GM18861 (cell line): Measurements from ENCODE around the gene ZBTB20.

Source experiments
- ATAC-seq: cut with Tn5 transposase; IDR thresholded peaks from one replicate; pipeline ENCODE4 v1.9.1; 2021; ENCODE audit not compliant: unreplicated experiment

The ZBTB20 gene

DNA sequence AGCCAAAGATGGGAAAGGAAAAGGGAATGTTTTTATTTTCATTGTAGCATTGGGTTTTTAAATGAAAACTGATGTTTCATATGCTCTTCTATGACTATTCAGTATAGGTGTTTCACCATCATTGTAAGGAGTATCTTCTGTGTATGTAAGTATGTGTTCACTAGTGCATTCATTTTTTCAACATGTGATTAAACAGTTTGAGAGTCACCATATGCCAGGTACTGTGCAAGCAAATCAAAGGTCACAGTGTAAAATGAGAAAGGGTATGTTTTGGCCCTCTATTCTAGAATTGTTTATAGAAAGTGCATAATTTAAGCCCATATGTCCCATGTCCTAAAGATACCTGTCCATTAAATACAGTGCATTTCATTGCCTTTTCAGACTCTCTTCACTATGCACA, 207.2 kb downstream of the ZBTB20 start:
- ATAC-seq, result no peak

DNA sequence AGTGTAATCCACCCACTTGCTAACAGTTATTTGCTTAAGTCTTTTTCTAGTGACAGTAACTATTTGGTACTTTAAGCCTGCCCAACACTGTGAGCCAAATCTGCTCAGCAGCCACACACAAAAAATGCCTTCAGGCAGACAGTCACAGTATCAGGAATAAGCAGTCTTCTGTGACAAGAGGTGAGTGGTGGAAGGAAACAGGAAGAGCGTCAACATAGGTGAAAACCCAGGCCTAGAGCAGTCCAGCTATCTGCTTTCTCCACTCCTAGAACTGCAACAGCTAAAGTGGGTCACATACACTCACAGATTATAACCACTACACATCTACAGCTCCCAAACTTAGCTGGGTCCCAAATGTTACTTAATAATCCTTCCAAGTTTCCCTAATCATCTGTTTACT, 213.7 kb downstream of the ZBTB20 start:
- no peak for ATAC-seq

DNA sequence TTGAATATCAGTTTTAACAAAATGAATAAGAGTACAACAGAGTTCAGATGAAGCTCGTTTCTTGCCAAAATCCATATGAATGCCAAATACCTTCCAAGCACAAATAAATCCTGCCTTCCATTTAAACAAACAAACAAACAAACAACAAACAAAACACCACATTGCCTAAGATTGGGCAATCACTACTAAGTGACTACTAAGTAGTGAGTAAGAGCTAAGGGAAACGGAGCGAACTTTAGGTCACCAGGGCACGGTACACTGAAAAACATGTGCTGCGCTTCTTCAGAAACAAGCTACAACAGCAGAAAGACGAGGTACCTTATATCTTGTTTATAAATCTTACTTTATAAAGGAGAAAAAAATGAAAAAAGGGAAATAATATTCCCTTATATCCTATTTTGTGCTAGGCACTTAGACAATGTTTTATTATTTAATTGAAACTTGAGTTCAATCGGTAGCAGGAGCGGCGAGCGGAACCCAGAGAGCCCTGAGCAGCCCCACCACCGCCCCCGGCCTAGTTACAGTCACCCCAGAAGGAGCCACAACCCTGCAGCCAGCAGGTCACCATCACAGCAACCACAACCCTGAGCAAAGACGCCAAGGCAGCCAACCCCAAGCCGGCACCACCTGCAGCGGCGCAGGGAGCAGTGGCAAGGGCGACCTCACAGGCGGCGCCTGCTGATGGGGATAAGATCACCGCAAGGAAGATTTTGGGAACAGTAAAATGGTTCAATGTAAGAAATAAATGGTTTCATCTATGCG, 216.9 kb downstream of the ZBTB20 start:
- ATAC-seq, result no peak

DNA sequence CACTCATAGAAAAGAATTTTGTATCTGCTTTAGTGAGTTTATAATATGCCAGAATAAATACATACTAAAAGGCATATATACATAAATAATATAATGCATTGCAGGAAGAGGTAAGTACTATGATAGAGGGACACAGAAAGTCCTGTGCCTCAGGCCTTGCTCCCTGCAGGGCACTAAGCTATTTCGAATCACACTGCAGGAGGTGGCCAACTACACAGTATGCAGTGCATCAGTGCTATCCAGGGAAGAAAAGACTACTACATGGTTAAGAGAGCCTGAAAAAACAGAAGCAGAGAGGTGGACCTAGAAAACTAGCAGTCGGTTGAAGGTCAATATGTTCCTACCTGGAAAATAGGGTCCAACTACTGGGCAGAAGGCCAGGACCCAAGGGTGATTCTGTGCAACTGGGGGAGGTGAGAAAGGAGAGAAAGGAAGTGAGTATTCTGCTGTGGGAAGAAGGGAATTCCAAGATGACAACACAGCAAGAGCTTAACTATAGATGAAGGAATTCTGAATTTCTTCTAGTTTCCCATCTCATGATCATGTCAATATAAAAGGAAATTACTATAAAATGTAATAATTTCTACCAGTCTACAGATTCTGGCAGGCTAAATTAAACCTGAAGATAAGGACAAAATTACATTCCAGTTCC, 218.0 kb downstream of the ZBTB20 start:
- ATAC-seq, result no peak

DNA sequence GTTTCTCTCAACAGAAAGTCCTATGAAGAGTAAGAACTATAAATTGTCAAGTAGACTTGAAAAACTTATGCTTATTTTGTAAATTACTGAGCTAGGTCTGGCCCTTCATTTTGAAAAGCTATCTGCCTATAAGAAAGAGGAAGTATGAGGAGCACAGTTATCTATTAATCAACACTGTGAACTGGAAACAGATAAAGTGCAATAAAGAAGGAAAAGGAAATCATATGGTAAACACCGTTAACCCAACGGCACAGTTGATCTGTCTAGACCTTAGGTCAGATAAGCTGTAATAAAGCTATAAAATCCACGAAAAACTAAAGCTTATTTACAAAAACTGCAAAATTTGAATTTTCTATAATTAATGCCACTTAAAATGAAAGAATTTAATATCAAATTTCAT, 242.5 kb downstream of the ZBTB20 start:
- ATAC-seq, result peak; percentile 34

DNA sequence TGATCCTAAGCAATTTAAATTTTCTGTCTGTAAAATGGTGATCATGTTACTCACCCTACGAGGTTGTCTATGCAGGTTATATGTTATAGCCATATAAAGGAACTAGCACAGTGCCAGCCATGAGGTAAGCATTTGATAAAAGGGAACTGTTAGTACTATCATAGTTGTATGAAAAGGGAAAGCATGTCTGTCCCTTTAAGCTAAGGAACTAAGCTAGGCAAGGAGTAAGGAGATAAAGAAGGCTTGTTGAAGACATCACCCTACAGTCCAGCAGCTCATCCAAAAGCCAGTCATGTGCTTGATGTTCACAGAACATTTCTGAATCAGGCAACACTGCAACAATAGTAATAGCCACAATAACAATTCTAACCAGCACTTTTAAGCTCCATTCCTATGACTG, 243.9 kb downstream of the ZBTB20 start:
- ATAC-seq, result no peak

DNA sequence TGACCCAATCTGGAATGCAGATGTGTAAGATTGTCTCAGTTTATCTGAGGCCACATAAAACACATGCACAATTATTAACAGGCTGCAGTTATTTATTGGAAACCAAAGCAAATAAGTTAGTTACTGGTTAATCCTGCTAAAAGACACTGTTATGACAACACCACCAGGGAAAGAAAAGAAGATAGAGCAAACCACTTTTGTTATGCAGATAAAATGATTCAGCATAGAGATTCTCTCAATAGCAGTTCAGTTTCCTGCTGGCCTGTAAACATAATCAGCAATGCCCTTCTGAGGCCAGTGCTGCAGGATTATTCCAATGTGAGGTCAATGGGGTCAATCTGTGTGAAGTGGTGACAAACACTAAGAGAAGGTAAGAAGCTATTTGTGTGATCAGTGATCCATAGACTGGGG, 244.4 kb downstream of the ZBTB20 start:
- ATAC-seq, result peak; percentile 52

DNA sequence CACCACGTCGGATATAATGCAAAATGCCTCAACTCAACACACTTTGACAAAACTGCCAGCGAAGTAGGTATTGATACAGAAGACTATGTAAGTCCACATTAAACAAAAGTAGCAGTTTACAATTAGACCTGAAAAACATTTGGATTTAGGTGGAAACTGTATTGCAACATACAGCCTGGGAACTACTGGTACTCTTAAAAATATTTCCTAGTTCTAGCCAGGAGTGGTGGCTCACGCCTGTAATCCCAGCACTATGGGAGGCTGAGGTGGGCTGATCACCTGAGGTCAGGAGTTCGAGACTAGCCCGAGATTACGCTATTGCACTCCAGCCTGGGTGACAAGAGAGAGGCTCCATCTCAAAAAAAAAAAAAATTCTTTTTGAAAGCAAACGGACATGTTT, 246.2 kb downstream of the ZBTB20 start:
- no peak for ATAC-seq

DNA sequence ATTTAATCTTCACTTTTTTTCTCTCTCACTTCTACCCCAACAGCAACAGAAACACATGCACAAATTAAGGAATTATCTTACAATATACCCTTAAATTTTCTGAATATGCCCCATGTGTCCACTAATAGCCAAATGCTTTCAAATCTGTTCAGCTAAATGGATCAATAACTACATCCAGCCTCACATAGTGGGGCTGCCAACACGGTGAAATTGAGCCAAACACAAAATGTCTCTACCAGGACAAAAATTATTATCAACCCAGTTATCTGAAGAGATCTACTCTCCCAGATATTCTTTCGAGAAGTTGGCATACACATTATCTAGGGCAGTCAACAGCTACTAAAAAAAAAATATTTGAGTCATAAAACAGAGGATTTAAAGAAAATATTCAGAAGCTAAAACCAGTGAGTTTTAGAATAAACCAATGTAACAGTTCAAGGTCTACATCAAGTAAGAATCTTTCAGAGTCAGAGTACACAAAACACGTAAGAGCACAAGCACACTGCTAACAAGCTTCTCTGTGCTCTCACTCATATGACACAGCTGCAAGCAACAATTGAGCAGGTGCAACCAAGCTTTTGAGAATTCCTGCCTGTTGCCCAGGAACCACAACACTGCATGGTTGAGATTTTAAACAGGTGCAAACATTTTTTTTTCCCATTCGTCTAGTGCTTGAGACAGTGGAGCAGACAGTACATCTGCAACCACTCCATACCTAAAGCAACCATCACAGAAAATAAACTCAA, 247.7 kb downstream of the ZBTB20 start:
- ATAC-seq, result no peak

DNA sequence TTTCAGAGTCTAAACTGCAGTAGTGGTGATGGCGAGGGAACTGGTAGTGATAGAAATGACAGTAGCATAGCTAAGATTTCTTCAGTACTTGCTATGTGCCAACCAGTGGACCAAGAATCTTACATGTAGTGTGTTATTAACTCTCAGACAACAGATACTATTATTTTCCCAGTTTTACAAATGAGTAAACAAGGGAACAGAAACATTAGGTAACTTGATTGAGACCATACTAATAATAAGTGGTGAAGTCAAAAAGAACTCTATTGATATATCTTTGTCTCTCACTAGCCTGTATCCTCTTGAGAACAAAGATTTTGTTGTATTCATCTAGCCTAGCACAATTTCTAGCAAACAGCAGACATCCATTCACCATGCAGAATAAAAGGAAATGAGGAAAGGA, 250.1 kb downstream of the ZBTB20 start:
- no peak for ATAC-seq

DNA sequence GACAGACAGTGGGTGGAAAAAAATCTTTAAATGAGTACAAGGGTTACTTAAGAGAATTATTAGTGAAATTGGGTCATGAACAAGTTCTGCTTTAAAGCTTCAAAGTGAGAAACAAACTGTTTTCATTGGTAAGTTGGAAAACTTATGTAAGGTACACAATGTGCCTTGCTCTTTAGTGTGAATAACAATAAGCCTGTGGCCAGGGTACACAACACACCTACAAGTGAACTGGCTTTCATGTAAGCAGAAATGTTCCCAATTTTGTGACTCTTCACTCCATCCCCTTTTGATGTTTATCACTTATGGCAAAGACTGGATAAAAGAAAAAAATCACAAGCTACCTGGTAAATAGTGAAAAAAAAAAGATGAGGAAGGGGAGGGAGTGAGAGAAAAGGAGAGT, 253.7 kb downstream of the ZBTB20 start:
- ATAC-seq, result no peak

DNA sequence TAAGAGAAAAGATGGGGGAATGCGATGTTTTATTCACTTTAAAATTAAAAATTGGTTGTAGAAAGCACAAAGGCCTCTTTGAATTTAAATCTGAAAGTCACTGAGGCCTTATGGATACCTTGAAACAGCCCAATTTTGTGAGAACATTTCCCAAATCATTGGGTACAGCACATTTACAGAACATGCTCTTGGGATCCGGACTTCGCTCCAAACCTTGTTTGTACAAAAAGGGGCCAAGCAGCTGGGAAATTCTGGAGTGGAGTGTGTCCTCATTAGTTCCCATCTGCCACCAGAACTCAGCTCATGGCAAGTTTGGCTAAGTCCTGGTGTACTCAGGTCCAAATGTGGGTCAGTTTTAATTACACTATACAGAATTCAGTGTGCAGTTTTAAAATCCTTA, 254.2 kb downstream of the ZBTB20 start:
- ATAC-seq, result no peak

DNA sequence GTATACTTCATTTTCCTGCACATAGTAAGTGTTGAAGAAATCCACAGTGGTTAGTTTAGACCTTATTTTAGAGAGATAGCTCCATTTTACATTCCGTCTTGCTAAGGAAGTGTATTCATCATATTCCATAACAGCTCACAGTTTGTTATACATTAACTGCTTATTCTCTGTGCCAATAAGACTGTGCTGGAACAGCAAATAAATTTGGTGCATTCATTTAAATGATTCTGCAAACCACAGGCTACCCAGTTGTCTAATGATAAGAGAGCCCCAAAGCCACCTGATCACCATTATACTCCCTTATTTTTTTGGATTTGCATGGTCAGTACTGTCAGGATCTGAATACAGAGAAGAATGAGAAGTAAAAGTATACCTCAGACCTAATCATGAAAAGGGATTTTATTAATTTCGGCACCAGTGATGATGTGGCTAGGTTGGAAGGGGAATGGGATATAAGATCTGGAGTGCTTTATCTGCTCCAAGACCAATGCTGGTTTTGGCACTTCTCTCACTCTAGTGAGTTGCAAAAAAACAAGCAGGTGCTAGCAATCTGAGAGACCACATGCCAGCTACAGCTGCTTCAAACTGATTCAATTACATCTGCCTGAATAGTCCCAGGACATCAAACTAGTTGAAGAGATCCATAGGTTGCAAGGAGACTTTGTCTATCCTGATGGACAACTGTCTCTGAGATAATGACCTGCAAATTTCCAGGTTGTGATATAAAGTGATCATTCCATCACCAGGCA, 254.8 kb downstream of the ZBTB20 start:
- no peak for ATAC-seq

DNA sequence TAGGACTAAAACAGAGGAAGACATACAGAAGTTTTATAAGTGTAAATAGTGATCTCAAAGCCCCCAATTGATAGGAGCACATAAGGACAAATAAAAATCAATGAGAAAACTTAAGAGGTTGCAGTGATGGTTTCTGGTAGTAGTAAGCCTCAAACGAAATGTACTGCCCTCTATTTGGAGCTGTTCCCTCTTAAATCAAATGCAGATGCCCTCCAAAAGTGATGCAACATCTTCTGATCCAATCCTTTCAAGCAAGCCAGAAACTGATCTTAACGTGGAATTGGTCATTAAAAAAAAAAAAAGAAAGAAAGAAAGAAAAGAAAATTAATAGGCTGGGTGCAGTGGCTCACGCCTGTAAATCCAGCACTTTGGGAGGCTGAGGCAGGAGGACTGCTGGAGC, 259.3 kb downstream of the ZBTB20 start:
- no peak for ATAC-seq

DNA sequence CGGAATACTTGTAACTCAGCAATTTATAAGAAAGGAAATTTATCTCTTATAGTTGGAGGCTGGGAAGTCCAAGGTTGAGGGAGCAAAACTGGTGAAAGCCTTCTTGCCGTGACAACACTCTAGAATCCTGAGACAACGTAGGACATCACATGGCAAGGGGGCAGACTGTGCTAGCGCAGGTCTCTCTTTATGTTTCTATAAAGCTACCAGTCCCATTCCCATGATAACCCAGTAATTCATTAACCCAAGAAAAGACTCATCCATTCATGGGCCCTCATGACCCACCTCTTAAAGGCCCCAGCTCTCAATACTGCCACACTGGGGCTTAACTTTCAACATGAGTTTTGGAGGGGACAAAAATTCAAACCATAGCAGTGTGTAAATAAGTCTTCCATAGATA, 260.2 kb downstream of the ZBTB20 start:
- ATAC-seq, result no peak

DNA sequence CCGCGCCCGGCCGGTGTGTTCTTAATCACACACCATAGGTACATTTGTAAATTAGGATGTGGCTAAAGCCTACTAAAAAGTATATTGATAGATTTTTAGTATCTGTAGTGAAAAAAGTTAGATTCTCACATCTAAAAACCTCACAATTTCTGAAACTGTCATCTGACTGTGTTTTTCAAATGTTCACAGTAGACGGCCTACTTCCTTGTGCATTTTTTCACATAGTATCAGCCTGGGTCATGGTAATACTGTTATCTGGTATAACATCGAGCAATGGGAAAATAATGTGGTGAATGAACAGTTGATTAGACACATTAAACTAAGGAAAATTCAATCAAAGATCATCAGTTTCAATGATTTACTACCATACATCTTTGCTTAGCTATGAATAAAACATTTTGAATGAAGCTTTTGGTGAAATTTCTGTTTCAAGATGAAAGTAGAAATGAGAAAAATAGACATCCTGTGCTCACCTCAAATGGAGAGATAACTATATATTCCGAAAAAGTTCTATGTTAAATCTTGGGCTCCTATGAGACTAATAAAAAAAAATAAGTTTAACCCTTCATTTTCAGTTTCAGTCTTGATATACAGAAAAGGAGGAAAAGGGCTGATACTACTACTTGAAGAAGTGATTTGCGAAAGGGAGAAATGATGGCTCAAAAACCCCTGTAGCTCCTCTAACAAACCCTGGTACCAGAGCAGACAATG, 262.7 kb downstream of the ZBTB20 start:
- peak; percentile 35 for ATAC-seq

DNA sequence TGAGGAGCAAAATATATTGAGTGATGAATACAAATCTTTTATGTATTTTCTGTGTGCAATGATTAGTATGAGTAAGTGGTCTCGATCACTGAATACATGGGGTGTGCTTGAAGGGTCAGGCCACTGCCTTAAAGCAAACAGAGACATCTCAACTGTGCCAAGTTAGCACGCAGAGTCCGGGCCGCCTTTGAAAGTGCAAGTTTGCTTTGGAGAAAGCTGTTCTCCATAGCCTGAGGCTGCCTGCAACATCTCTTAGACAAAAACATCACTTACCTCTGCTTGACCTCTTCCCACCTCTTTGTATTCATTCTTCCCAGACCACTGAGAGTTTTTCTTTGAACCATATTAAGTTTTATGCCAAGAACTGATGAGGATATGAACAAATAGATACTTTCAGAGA, 267.0 kb downstream of the ZBTB20 start:
- ATAC-seq, result no peak

DNA sequence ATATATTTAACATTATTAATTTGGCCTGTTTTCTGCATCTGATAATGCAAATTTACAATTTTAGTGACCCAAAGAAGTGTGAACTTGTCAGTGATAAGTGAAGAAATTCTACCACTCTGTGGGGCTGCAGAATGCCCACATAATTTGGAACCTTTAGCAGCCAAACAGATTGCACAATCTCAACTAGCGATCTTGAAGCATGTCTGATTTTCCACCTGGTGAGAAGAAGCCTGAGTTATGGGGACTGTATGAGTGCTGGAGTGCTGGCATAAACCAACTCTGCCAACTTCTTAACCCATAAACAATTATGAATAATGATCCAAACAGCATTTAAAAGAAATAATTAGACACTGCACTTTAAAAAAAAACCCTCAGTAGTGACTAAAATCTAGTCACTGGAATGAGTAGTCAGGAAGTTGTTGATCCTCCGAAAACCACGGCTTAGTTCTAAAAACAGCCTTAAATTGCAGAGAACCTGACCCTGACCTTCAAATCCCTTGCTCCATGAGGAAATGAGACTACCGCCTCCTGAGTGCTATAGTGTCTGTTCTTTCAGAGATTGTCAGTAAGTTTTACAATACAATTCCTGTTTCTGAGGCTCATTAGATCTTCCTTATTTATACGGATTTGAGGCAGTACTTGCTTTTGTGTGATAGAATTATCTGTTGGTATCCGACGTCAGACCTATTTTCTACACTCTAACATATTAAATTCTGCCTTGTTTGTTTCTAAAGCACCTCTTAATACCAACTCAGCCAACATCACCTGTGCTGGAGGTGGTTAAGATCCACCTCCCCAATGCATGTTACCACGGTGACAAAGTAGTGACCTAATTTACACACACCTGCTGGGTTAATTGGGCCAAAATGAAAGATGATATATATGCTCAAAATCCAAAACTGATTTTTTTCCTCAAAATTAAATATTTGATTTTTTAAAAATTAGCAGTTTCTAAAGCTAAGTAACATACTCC, 267.7 kb downstream of the ZBTB20 start:
- ATAC-seq, result peak; percentile 77

DNA sequence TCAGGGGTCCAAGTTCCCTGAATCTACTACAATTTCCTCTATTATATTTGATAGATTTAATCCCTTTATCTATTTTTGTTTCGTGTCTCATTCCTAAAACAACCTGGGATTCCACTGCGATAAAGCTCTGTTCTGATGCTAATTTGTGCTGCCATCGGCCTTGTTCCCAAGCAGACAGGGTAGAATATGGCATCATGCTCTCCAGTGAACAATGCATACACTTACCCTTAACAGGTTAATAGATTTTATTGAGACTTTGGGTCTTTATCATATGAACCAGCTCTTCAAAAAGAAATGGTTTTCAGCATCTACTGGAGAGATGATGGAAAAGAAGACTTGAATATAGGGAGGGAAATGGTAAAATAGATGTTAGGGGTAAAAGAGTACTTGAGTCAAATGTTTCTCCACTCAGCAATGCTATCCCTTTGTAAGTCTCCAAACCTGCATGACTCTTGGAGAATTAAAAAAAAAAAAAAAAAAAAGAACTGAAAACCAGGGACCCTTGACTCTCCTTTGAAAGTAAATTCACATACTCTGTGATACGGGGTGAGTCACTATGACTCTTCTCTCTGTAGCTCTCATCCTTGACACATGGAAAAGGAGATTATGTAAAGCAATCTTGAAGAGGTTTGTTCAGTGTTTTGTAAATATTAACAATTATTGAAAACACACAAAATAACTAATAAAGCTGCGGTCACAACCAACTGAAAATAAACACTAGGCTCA, 268.8 kb downstream of the ZBTB20 start:
- no peak for ATAC-seq
